Peyer's patch (tissue), 4 donors: ENCODE measurements around the gene PCDHB13.

Experiments used
- CTCF ChIP-seq, 6 experiments: fragments of 450-650 bp in 4 of 6; fragments of 200-600 bp in 2 of 6; sonication (generic) in 1 of 6; IDR thresholded peaks; one replicate each; pipeline ENCODE4 v1.5.1; 2017 to 2019; ENCODE audit warnings: antibody characterized with exemption in 6 of 6, mild to moderate bottlenecking in 3 of 6, moderate library complexity in 1 of 6
- POLR2A ChIP-seq, 2 donors: fragments of 450-650 bp; IDR thresholded peaks; one replicate each; pipeline ENCODE4 v1.5.1; 2017; ENCODE audit warnings: antibody characterized with exemption in 2 of 2, mild to moderate bottlenecking in 2 of 2, moderate library complexity in 2 of 2

- no peak for TF ChIP-seq CTCF (IDR thresholded peaks at IDR 0.05)
- TF ChIP-seq POLR2A (IDR thresholded peaks at IDR 0.05) = no peak
These were observed 37.8 kb upstream of the PCDHB13 start for GRCh38 chr5:141175933-141176332.
